ENCODE measurements around the gene NCAPD3.
"Not testable (repeated sequence)": the region's sequence is repeated elsewhere in the genome, so short reads cannot be mapped to it uniquely, and the experiment has no call there.

NCAPD3 gene

GRCh38 chr11:134196756-134197155 lies 27.0 kb downstream of the NCAPD3 start:
- no peak for DNase-seq
- Histone ChIP-seq H3K27ac (no peak overlapping the region), H3K4me3 (ENCODE audit: low read depth, low read length) (no peak overlapping the region), H3K36me3 (peaks cover 77% of the 10 kb centered on the region), H3K27me3 (ENCODE audit: insufficient read depth, low read depth, severe bottlenecking) (no peaks in the 10 kb centered on the region), H3K9me3 (ENCODE audit: severe bottlenecking) (no peaks in the 10 kb centered on the region)
- no peak for TF ChIP-seq CTCF (IDR thresholded peaks at IDR 0.05; ENCODE audit: low read depth, low read length)

GRCh38 chr11:134188092-134188491 lies 35.7 kb downstream of the NCAPD3 start:
- H3K4me3 ChIP-seq (ENCODE audit: low read depth, low read length); H3K9me3 ChIP-seq (ENCODE audit: severe bottlenecking); H3K27me3 ChIP-seq (ENCODE audit: insufficient read depth, low read depth, severe bottlenecking); H3K27ac ChIP-seq; DNase-seq: not testable (repeated sequence)
- H3K36me3 ChIP-seq = peaks cover 92% of the 10 kb centered on the region

GRCh38 chr11:134181707-134182106 lies 42.1 kb downstream of the NCAPD3 start:
- no peak for TF ChIP-seq CTCF (IDR thresholded peaks at IDR 0.05; ENCODE audit: low read depth, low read length)
- no peak overlapping the region for H3K27ac ChIP-seq
- no peaks in the 10 kb centered on the region for H3K9me3 ChIP-seq (ENCODE audit: severe bottlenecking)
- no peaks in the 10 kb centered on the region for H3K27me3 ChIP-seq (ENCODE audit: insufficient read depth, low read depth, severe bottlenecking)
- no peak for DNase-seq
- H3K36me3 ChIP-seq = peaks cover 83% of the 10 kb centered on the region
- no peak overlapping the region for H3K4me3 ChIP-seq (ENCODE audit: low read depth, low read length)

GRCh38 chr11:134178032-134178674 lies 45.6 kb downstream of the NCAPD3 start:
- Histone ChIP-seq H3K27me3 (ENCODE audit: insufficient read depth, low read depth, severe bottlenecking) (no peaks in the 10 kb centered on the region), H3K9me3 (ENCODE audit: severe bottlenecking) (no peaks in the 10 kb centered on the region), H3K27ac (no peak overlapping the region), H3K4me3 (ENCODE audit: low read depth, low read length) (no peak overlapping the region), H3K36me3 (peaks cover 78% of the 10 kb centered on the region)
- no peak for TF ChIP-seq CTCF (IDR thresholded peaks at IDR 0.05; ENCODE audit: low read depth, low read length)
- no peak for DNase-seq

- H3K9me3 ChIP-seq (ENCODE audit: severe bottlenecking) = no peaks in the 10 kb centered on the region
- no peak for DNase-seq
- H3K36me3 ChIP-seq = peaks cover 81% of the 10 kb centered on the region
- no peak overlapping the region for H3K27ac ChIP-seq
- no peak for TF ChIP-seq CTCF (IDR thresholded peaks at IDR 0.05; ENCODE audit: low read depth, low read length)
- H3K4me3 ChIP-seq (ENCODE audit: low read depth, low read length) = no peak overlapping the region
- H3K27me3 ChIP-seq (ENCODE audit: insufficient read depth, low read depth, severe bottlenecking) = no peaks in the 10 kb centered on the region
Observed at GRCh38 chr11:134176284-134176683, 47.5 kb downstream of the NCAPD3 start.

- no peak for DNase-seq
- Histone ChIP-seq H3K9me3 (ENCODE audit: severe bottlenecking) (no peaks in the 10 kb centered on the region), H3K27ac (no peak overlapping the region), H3K4me3 (ENCODE audit: low read depth, low read length) (no peak overlapping the region), H3K27me3 (ENCODE audit: insufficient read depth, low read depth, severe bottlenecking) (no peaks in the 10 kb centered on the region), H3K36me3 (peaks cover 86% of the 10 kb centered on the region)
- TF ChIP-seq CTCF (IDR thresholded peaks at IDR 0.05; ENCODE audit: low read depth, low read length) = no peak
Observed at GRCh38 chr11:134173296-134173695, 50.5 kb downstream of the NCAPD3 start.

All from WERI-Rb-1 (cell line).